Mammary epithelial cell (primary cell): ENCODE results near the gene FAM200B.

Experiments used
- CTCF ChIP-seq, 2 donors: IDR thresholded peaks in 1 of 2; conservative IDR thresholded peaks in 1 of 2; 2 replicates each; pipeline ENCODE4 v1.5.1; 2011 to 2012; ENCODE audit warnings: inconsistent platforms in 2 of 2, low read length in 2 of 2, mild to moderate bottlenecking in 2 of 2, control low read depth in 1 of 2, low read depth in 1 of 2; ENCODE audit not compliant: insufficient read depth in 1 of 2; ENCODE audit errors: extremely low read depth in 1 of 2
- EZH2 ChIP-seq: IDR thresholded peaks from 2 replicates; pipeline ENCODE4 v1.6.1; 2012; ENCODE audit warnings: low read length, inconsistent platforms, borderline replicate concordance

- TF ChIP-seq CTCF (conservative IDR thresholded peaks at IDR 0.05 in 1 of 2, IDR thresholded peaks at IDR 0.05 in 1 of 2; ENCODE audit: extremely low read depth in 1 of 2, insufficient read depth in 1 of 2, low read depth in 1 of 2, low read length in 2 of 2), result no peak
- TF ChIP-seq EZH2, result no peak
Observed at GRCh38 chr4:15717086-15717485, 35.5 kb downstream of the FAM200B start.
